Mesothelial cell of epicardium (in vitro differentiated cells): ENCODE data around the gene THSD4. TPM values are rescaled to one million over a fixed set of nuclear protein-coding genes. Genes with fewer than 3 reads are reported as not detected.

ENCODE experiments used
- DNase-seq, 2 experiments: peaks; one replicate each; pipeline ENCODE4 v3.0.0; 2021; ENCODE audit warnings: low spot score in 2 of 2; ENCODE audit not compliant: unreplicated experiment in 2 of 2
- H3K27ac Mint-ChIP-seq: 2 replicates; pipeline ENCODE4 v1.8.0; 2021; ENCODE audit warnings: mixed read lengths
- H3K27me3 Mint-ChIP-seq: 2 replicates; pipeline ENCODE4 v1.8.0; 2021; ENCODE audit warnings: low read depth, mixed read lengths
- H3K36me3 Mint-ChIP-seq: 2 replicates; pipeline ENCODE4 v1.8.0; 2021; ENCODE audit warnings: mixed read lengths
- H3K4me1 Mint-ChIP-seq: 2 replicates; pipeline ENCODE4 v1.8.0; 2021; ENCODE audit warnings: mixed read lengths
- H3K4me3 Mint-ChIP-seq: 2 replicates; pipeline ENCODE4 v1.8.0; 2021; ENCODE audit warnings: mild to moderate bottlenecking, moderate library complexity, mixed read lengths
- H3K9me3 Mint-ChIP-seq: 2 replicates; pipeline ENCODE4 v1.8.0; 2021; ENCODE audit warnings: mixed read lengths
- total RNA-seq: library from RNA; stranded (reverse); gene quantifications from 3 replicates; pipeline ENCODE4 v1.2.1, GENCODE V29; 2021
- TF ChIP-seq, protein P1 (sequence below): fragments of 200-600 bp; sonication (generic); IDR thresholded peaks from one replicate; pipeline ENCODE4 v1.5.0; 2021; ENCODE audit warnings: antibody characterized with exemption; ENCODE audit not compliant: unreplicated experiment

Gene THSD4
- total RNA-seq, 1 donor from 2014 or later: 93.9 TPM

DNA sequence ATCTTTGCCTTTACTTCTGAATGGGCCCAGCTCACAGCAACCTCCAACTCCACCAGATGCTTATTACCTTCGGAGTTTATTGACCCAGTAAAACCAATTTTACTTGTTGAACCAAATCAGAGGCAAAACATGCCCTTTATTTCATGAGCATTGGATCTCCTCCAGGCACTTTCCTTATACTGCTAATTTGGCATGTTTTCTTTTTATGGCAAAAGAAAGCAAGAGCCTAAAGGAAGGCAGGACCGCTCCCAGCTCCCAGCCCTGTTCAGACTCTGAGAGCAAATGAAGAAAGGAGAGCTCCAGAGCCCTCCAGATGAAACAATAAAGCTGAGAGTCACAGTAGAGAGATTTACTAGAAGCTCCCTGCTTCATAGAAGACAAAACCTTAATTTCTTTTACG, 613.6 kb downstream of the THSD4 start:
- no peak for DNase-seq
- Mint-ChIP-seq H3K4me3 (no peak overlapping the region), H3K36me3 (peaks cover 9% of the 10 kb centered on the region), H3K27me3 (no peaks in the 10 kb centered on the region), H3K9me3 (no peaks in the 10 kb centered on the region), H3K27ac (peak overlapping the region; percentile 83), H3K4me1 (peaks cover 23% of the 10 kb centered on the region)
- TF ChIP-seq, protein P1, sequence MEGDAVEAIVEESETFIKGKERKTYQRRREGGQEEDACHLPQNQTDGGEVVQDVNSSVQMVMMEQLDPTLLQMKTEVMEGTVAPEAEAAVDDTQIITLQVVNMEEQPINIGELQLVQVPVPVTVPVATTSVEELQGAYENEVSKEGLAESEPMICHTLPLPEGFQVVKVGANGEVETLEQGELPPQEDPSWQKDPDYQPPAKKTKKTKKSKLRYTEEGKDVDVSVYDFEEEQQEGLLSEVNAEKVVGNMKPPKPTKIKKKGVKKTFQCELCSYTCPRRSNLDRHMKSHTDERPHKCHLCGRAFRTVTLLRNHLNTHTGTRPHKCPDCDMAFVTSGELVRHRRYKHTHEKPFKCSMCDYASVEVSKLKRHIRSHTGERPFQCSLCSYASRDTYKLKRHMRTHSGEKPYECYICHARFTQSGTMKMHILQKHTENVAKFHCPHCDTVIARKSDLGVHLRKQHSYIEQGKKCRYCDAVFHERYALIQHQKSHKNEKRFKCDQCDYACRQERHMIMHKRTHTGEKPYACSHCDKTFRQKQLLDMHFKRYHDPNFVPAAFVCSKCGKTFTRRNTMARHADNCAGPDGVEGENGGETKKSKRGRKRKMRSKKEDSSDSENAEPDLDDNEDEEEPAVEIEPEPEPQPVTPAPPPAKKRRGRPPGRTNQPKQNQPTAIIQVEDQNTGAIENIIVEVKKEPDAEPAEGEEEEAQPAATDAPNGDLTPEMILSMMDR: no peak

GRCh38 chr15:71729319-71729718, 614.0 kb downstream of the THSD4 start:
- no peak overlapping the region for H3K4me3 Mint-ChIP-seq
- no peak for DNase-seq
- TF ChIP-seq, protein P1: no peak
- no peaks in the 10 kb centered on the region for H3K27me3 Mint-ChIP-seq
- H3K36me3 Mint-ChIP-seq: peaks cover 9% of the 10 kb centered on the region
- peaks cover 25% of the 10 kb centered on the region for H3K4me1 Mint-ChIP-seq
- H3K27ac Mint-ChIP-seq: peak overlapping the region; percentile 83
- H3K9me3 Mint-ChIP-seq: no peaks in the 10 kb centered on the region

GRCh38 chr15:71730277-71731144, 615.2 kb downstream of the THSD4 start:
- H3K4me3 Mint-ChIP-seq: no peak overlapping the region
- H3K36me3 Mint-ChIP-seq: peaks cover 9% of the 10 kb centered on the region
- TF ChIP-seq, protein P1: peak; percentile 74
- peaks cover 22% of the 10 kb centered on the region for H3K4me1 Mint-ChIP-seq
- DNase-seq: no peak
- no peaks in the 10 kb centered on the region for H3K27me3 Mint-ChIP-seq
- H3K9me3 Mint-ChIP-seq: no peaks in the 10 kb centered on the region
- H3K27ac Mint-ChIP-seq: no peak overlapping the region

DNA sequence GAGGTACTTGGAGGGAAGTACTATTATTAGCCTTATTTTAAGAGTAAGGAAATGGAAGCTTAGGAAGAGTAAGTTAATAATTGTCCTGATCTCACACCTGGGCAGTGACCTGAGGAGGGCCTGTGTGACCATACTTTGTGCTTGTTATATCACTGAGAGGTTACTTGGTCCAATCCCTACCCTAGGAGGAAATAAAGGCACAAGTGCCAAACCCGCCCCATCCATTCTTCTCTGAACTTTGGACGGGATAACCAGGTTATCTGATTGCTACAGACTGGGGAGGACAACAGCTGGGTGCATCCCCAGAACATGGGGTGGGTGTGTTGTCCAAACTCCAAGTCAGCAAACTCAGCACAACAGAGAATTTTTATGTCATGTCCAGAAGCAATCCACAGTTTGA, 617.4 kb downstream of the THSD4 start:
- H3K36me3 Mint-ChIP-seq: peaks cover 12% of the 10 kb centered on the region
- H3K4me3 Mint-ChIP-seq: no peak overlapping the region
- peaks cover 21% of the 10 kb centered on the region for H3K4me1 Mint-ChIP-seq
- TF ChIP-seq, protein P1: no peak
- no peak overlapping the region for H3K27ac Mint-ChIP-seq
- no peak for DNase-seq
- no peaks in the 10 kb centered on the region for H3K27me3 Mint-ChIP-seq
- no peaks in the 10 kb centered on the region for H3K9me3 Mint-ChIP-seq

DNA sequence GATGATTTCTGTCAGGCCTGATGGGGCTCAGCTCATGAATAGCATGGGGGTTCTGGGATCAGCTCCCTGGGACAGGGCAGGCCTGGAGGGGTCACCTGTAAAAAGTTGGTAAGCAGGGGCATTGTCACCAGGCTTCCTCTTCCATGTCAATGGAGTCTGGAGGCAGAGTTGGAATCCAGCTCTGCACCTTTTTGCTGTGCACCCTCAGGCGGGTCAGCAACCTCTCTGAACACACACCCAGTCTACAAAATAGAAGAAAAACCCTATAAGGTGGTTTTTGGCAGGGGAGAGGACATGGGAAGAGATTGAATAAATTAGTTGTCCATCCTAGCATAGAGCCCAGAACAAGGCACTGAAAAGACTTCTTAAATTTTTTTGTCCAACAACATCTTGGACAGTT, 617.9 kb downstream of the THSD4 start:
- H3K9me3 Mint-ChIP-seq: no peaks in the 10 kb centered on the region
- H3K4me1 Mint-ChIP-seq: peaks cover 21% of the 10 kb centered on the region
- DNase-seq: no peak
- no peak overlapping the region for H3K4me3 Mint-ChIP-seq
- peaks cover 12% of the 10 kb centered on the region for H3K36me3 Mint-ChIP-seq
- TF ChIP-seq, protein P1: no peak
- H3K27me3 Mint-ChIP-seq: no peaks in the 10 kb centered on the region
- H3K27ac Mint-ChIP-seq: no peak overlapping the region
